HG03571 (cell line): ENCODE measurements around the gene TAOK1.

Experiments
- ATAC-seq: cut with Tn5 transposase; IDR thresholded peaks from one replicate; pipeline ENCODE4 v1.9.1; 2021; ENCODE audit not compliant: unreplicated experiment

TAOK1 gene

GRCh38 chr17:29593591-29594518, 203.7 kb downstream of the TAOK1 start:
- ATAC-seq = no peak

GRCh38 chr17:29594519-29595090, 204.4 kb downstream of the TAOK1 start:
- no peak for ATAC-seq

- no peak for ATAC-seq
Measured at GRCh38 chr17:29595107-29595942, 205.2 kb downstream of the TAOK1 start.

GRCh38 chr17:29595943-29596774, 206.0 kb downstream of the TAOK1 start:
- ATAC-seq = no peak

- no peak for ATAC-seq
Measured at GRCh38 chr17:29596811-29597210, 206.6 kb downstream of the TAOK1 start.

DNA sequence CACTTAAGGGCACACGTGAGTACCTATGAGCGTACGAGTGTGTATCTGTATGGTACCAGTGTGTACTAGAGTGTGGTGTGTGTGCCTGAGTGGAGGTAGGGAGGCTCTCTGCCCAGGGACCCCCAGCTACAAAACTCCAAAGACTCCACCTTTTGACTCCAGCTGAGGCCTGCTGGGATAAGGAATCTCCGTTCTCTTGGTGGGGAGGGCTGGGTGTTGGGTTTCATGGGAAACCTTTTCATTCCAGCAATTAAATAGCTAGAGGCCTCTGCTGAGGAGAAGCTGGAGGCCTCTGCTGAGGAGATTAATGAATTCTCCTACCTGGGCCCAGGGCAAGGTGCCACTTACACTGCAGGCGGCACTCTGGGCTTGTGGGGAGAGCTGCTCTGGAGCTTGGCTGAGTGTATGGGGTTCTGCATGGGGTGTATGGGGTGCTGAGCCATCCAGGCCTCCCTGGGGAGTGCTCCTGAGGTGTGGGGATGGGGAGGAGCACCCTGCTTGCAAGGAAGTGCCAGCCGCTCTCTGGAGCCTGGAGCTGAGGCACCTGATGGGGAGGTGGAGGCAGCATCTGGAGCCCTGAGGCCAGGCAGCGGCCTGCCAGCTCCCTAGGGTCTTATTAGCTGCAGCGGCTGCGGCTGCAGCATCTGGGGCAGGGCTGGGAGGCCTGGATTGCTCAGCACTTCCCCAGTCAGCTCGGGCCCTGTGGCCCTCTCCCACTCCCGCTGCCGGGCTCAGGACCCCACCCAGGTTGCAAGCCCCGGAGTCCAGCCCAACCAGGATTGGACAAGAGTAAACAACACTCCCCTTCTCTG, 207.4 kb downstream of the TAOK1 start:
- ATAC-seq = no peak
